Subcutaneous abdominal adipose tissue (tissue), 5 donors: Measurements from ENCODE around the gene MEX3A.
A peak's percentile ranks its signal among the peaks of the same experiment; 100 is the strongest.
"Not testable (repeated sequence)": the region's sequence is repeated elsewhere in the genome, so short reads cannot be mapped to it uniquely, and the experiment has no call there.

Experiments
- H3K27ac ChIP-seq: one replicate; pipeline ENCODE4 v1.7.0; 2013; ENCODE audit warnings: low read depth, mild to moderate bottlenecking, inconsistent platforms, low read length, moderate library complexity
- H3K27me3 ChIP-seq, 5 donors: one replicate each; pipeline ENCODE4 v1.7.0; 2013; ENCODE audit warnings: low read length in 5 of 5, inconsistent platforms in 1 of 5; ENCODE audit not compliant: control insufficient read depth in 5 of 5, insufficient read depth in 4 of 5
- H3K36me3 ChIP-seq, 5 donors: one replicate each; pipeline ENCODE4 v1.7.0; 2013; ENCODE audit warnings: low read length in 5 of 5; ENCODE audit not compliant: control insufficient read depth in 5 of 5, insufficient read depth in 5 of 5
- H3K4me1 ChIP-seq, 5 donors: one replicate each; pipeline ENCODE4 v1.7.0; 2013; ENCODE audit warnings: low read length in 5 of 5, mild to moderate bottlenecking in 3 of 5, moderate library complexity in 1 of 5; ENCODE audit not compliant: control insufficient read depth in 5 of 5, insufficient read depth in 5 of 5
- H3K4me3 ChIP-seq, 5 donors: one replicate each; pipeline ENCODE4 v1.7.0; 2013; ENCODE audit warnings: low read length in 5 of 5, low read depth in 1 of 5
- H3K9ac ChIP-seq, 5 donors: one replicate each; pipeline ENCODE4 v1.7.0; 2013; ENCODE audit warnings: low read length in 5 of 5, mild to moderate bottlenecking in 4 of 5, moderate library complexity in 3 of 5
- H3K9me3 ChIP-seq, 5 donors: one replicate each; pipeline ENCODE4 v1.7.0; 2013; ENCODE audit warnings: low read length in 5 of 5; ENCODE audit not compliant: control insufficient read depth in 5 of 5
- donor health status: healthy.
- donor health status: healthy.
- donor health status: healthy.
- donor health status: healthy.
- donor health status: healthy.

MEX3A gene

DNA sequence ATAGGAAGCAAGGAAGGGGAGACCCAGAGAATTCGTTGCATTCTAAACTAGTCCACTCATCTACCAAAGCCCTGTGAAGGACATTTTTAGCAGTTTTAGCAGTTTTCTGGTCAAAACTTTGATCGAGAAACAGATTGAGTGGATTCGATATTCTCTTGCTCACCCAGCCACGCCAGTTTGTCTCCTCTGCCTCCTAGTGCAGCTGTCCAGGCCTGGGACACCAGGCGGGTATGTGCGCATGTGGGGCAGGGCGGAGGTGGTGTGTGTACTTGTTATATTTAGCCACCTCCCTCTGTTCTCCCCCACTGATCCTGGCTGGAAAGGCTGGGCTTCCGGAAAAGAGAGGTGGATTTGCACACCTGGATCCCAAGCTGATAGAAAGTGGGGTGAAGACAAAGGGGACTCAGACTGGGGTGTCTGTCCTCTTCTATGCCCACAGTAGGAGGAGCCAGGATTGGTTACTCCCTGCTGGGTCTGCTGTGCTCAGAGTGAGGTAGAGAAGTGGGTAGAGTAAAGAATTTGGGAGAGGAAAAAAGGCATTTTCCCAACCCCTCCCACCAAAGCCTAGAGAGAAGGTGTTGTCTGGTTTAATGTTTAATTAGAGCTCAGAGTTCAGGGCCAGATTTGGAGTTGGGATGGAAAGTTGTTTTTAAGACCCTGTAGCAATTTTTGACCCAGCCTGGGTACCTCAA lies 36.1 kb upstream of the MEX3A start:
- H3K9ac ChIP-seq = peak overlapping the region; percentile 77 to 97 (median 89)
- H3K27ac ChIP-seq = peak overlapping the region; percentile 97

DNA sequence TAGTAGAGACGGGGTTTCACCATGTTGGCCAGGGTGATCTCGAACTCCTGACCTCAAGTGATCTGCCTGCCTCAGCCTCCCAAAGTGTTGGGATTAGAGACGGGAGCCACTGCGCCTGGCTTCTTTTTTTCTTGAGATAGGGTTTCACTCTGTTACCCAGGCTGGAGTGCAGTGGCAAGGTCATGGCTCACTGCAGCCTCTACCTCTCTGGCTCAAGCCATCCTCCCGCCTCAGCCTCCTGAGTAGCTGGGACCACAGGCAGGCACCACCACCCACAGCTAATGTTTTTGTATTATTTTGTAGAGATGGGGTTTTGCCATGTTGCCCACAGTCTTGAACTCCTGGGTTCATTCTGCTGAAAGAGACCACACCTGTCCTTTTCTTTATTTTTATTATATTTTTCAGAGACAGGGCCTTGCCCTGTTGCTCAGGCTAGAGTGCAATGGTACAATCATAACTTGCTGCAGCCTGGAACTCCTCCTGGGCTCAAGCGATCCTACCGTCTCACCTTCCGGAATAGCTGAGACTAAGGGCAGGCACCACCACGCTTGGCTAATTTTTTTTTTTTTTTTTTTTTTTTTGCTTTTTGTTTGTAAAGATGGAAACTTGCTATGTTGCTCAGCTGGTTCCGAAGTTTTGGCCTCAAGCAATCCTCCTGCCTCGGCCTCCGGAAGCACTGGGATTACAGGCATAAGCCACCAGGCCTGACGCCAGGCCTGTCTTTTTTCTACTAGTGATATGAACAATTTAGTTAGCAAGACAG lies 35.3 kb upstream of the MEX3A start:
- peak overlapping the region; percentile 50 to 97 (median 79) for H3K9ac ChIP-seq
- H3K36me3 ChIP-seq = peaks cover 0 to 36% (median 24%) of the 10 kb centered on the region in 5 donors
- H3K27me3 ChIP-seq = no peaks in the 10 kb centered on the region
- H3K4me3 ChIP-seq = peak overlapping the region; percentile 97 to 100 (median 100)
- no peaks in the 10 kb centered on the region for H3K9me3 ChIP-seq
- peaks cover 16 to 77% (median 70%) of the 10 kb centered on the region in 5 donors for H3K4me1 ChIP-seq
- H3K27ac ChIP-seq = peak overlapping the region; percentile 97

More for the DNA sequence above, 36.1 kb upstream of the MEX3A start:
- Histone ChIP-seq H3K36me3 (peaks cover 0 to 36% (median 27%) of the 10 kb centered on the region in 5 donors), H3K27me3 (no peaks in the 10 kb centered on the region), H3K4me3 (peak overlapping the region; percentile 97 to 100 (median 100)), H3K4me1 (peaks cover 16 to 79% (median 72%) of the 10 kb centered on the region in 5 donors), H3K9me3 (no peaks in the 10 kb centered on the region)

DNA sequence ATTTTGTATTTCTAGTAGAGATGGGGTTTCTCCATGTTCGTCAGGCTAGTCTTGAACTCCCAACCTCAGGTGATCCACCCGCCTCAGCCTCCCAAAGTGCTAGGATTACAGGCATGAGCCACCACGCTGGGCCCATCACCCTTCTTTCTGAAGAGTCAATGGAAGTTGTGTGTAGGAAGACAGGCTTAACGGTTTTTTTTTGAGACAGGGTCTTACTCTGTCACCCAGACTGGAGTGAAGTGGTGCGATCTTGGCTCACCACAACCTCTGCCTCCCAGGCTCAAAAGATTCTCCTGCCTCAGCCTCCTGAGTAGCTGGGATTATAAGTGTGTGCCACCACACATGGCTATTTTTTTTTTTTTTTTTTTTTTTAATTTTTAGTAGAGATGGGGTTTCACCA lies 34.5 kb upstream of the MEX3A start:
- peak overlapping the region; percentile 97 to 100 (median 100) for H3K4me3 ChIP-seq
- peak overlapping the region; percentile 80 to 100 (median 99) for H3K9ac ChIP-seq
- H3K27ac ChIP-seq = peak overlapping the region; percentile 97
- H3K4me1 ChIP-seq = peaks cover 14 to 77% (median 67%) of the 10 kb centered on the region in 5 donors
- peaks cover 0 to 36% (median 24%) of the 10 kb centered on the region in 5 donors for H3K36me3 ChIP-seq
- H3K27me3 ChIP-seq, H3K9me3 ChIP-seq: not testable (repeated sequence)

DNA sequence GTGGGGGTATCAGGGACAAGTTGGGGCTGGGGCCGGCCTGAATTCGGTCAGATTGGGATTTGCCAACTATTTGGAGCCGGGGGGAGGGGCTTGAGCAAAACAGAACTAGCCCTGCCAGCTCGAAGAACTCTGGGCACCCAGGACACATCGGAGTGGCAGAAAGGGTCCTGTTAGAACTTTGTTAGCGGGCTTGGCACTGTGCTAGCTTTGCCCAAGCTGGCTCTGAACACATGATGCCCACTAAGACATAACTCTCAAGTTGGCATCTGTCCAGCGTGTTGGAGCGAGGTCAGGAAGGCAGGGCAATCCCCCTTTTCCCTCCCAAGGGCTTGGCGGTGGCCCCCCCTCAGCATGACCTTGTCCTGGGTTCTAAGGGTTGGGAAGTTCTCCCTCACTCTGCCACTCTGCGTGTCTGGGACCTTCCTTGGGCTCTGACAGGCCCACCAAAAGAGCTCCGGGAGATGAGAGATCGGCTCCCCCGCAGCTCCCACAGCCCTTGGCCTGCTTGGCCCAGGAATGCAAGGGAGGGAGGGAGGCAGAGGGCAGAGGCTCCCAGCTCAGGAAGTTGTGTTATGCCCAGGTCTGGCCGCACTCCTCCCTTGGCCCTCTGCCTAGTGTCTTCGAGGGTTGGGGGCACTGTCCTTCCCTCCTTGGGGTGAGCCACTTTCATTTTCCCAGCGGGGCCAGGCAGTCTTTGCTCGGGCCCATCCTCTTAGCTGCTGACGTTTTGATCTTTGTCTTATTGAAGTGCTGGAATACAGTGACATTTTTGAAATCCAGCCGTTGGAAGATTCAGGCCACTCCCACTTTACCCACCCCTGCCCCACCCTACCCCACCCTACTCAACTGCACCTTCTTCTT lies 33.5 kb upstream of the MEX3A start:
- H3K27ac ChIP-seq = peak overlapping the region; percentile 97
- H3K4me1 ChIP-seq = peaks cover 12 to 76% (median 62%) of the 10 kb centered on the region in 5 donors
- no peaks in the 10 kb centered on the region for H3K27me3 ChIP-seq
- no peaks in the 10 kb centered on the region for H3K9me3 ChIP-seq
- H3K36me3 ChIP-seq = peaks cover 0 to 29% (median 21%) of the 10 kb centered on the region in 5 donors
- H3K9ac ChIP-seq = peak overlapping the region; percentile 97 to 100 (median 100)
- peak overlapping the region; percentile 97 to 100 (median 100) for H3K4me3 ChIP-seq

DNA sequence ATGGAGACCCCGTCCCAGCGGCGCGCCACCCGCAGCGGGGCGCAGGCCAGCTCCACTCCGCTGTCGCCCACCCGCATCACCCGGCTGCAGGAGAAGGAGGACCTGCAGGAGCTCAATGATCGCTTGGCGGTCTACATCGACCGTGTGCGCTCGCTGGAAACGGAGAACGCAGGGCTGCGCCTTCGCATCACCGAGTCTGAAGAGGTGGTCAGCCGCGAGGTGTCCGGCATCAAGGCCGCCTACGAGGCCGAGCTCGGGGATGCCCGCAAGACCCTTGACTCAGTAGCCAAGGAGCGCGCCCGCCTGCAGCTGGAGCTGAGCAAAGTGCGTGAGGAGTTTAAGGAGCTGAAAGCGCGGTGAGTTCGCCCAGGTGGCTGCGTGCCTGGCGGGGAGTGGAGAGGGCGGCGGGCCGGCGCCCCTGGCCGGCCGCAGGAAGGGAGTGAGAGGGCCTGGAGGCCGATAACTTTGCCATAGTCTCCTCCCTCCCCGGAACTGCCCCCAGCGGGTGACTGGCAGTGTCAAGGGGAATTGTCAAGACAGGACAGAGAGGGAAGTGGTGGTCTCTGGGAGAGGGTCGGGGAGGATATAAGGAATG lies 32.8 kb upstream of the MEX3A start:
- H3K27ac ChIP-seq = peak overlapping the region; percentile 97
- no peaks in the 10 kb centered on the region for H3K27me3 ChIP-seq
- H3K36me3 ChIP-seq = peaks cover 0 to 22% (median 15%) of the 10 kb centered on the region in 5 donors
- peak overlapping the region; percentile 97 to 100 (median 100) for H3K4me3 ChIP-seq
- H3K9ac ChIP-seq = peak overlapping the region; percentile 97 to 100 (median 100)
- peaks cover 8 to 68% (median 55%) of the 10 kb centered on the region in 5 donors for H3K4me1 ChIP-seq
- no peaks in the 10 kb centered on the region for H3K9me3 ChIP-seq

DNA sequence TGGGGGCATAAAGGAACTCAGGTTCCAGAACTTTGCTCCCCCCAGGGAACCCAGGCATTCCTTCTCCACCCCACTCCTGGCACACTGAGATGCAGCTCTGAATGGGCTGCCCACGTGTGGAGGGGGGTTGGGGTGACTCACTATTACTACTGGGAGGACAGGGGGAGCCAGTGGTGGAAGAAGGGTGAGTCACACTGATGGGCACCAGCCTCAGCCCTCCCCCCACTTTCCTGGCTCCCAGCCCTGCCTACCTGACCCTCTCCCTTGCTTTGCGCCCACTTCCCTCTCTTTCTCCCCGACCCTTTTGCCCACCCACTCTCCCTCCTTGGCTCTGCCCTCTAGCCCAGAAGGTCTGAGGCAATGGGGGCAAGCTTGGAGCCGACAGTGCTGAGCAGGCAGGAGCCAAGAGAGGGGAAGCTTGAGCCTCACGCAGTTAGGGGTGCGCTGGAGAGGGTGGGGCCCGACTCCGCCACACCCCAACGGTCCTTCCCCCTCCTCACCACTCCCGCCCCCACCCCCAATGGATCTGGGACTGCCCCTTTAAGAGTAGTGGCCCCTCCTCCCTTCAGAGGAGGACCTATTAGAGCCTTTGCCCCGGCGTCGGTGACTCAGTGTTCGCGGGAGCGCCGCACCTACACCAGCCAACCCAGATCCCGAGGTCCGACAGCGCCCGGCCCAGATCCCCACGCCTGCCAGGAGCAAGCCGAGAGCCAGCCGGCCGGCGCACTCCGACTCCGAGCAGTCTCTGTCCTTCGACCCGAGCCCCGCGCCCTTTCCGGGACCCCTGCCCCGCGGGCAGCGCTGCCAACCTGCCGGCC lies 32.0 kb upstream of the MEX3A start, which contains the start of gene LMNA:
Gene LMNA (plus strand): TSS at position 611 of the 818 bp plus-strand sequence. CDS start 208 bp downstream, outside the sequence.
- Histone ChIP-seq H3K4me1 (peaks cover 5 to 66% (median 50%) of the 10 kb centered on the region in 5 donors), H3K9me3 (no peaks in the 10 kb centered on the region), H3K27ac (peak within 1 kb of the TSS; percentile 97), H3K27me3 (no peaks in the 10 kb centered on the region), H3K4me3 (peak within 1 kb of the TSS; percentile 97 to 100 (median 100)), H3K9ac (peak within 1 kb of the TSS; percentile 97 to 100 (median 100)), H3K36me3 (peaks cover 0 to 18% (median 10%) of the 10 kb centered on the region in 5 donors)

DNA sequence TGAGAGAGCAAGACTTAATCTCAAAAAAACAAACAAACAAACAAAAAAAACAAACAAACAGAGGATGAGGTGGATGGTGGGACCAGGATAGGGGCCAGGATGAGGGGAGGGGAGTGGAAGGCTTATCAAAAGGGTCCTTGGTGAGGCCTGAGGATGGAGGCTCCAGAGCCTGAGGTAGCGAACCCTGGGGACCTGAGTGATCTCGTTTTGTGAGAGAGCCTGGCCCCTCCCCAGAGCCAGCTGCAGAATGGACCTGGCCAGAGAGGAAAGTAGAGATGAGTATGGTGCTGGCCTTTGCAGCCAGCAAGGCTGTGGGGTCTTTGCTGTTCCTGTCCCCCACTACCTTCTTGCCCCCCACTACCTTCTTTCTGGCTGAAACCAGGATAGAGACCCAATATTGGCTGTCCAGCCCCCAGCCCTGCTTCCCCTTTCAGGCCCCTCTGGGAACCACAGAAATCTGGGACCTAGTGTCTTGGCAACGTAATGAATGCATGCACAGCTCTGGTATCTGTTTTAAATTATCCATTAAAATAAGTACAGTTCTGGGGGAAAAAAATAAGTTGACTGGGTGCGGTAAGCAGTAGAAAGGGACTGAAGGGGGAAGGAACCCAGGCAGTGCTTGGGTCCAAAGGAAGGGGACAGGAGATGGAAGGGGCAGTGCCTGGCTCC lies 31.2 kb upstream of the MEX3A start:
- peak overlapping the region; percentile 0 to 97 (median 41) for H3K9ac ChIP-seq
- peak overlapping the region; percentile 97 for H3K27ac ChIP-seq
- peaks cover 0 to 13% (median 8%) of the 10 kb centered on the region in 5 donors for H3K36me3 ChIP-seq
- no peaks in the 10 kb centered on the region for H3K9me3 ChIP-seq
- H3K4me3 ChIP-seq = peak overlapping the region in 4 of 5 donors; percentile 81 to 100 (median 98)
- no peaks in the 10 kb centered on the region for H3K27me3 ChIP-seq
- H3K4me1 ChIP-seq = peaks cover 6 to 66% (median 48%) of the 10 kb centered on the region in 5 donors

DNA sequence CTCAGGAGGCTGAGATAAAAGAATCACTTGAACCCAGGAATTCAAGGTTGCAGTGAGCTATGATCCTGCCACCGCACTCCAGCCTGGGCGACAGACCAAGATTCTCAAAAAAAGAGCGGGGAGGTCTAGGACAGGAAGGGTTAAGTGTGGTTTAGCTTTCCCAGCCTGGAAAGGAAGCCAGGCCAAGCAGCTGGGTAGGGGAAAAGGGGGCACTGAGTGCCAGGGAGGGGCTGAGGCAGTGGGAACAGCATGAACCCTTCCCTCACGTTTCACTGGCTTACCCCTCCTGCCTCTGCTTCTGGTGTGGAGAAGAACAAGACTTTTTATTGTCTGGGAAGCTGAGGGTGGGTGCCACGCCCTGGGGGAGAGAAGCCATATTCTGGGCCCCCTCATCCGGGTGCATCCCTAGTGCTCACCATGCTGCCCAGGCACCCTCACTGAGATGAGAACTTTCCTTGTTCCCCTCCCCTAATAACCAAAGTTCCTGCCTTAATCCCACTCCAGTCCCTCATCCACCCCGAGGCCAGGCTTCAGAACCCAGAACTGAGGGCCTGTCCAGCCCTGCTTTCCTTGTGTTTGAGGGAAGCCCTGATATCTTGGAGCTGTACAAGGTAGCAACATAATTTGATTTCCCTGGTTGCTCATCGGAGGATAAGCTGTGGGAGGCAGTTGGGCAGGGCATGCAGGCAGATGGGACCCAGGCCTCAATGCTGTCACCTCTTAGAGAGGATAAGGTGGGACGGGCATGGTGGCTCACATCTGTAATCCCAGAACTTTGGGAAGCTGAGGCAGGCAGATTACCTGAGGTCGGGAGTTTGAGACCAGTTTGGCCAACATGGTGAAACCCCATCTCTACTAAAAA lies 30.2 kb upstream of the MEX3A start:
- H3K36me3 ChIP-seq = peaks cover 0 to 5% (median 2%) of the 10 kb centered on the region in 5 donors

More for the DNA sequence above, 30.2 kb upstream of the MEX3A start:
- no peaks in the 10 kb centered on the region for H3K9me3 ChIP-seq
- peaks cover 6 to 63% (median 42%) of the 10 kb centered on the region in 5 donors for H3K4me1 ChIP-seq
- no peaks in the 10 kb centered on the region for H3K27me3 ChIP-seq
- H3K9ac ChIP-seq = no peak overlapping the region
- peak overlapping the region; percentile 97 for H3K27ac ChIP-seq
- H3K4me3 ChIP-seq = no peak overlapping the region
